ENCODE results near the gene VPS39.

DNA sequence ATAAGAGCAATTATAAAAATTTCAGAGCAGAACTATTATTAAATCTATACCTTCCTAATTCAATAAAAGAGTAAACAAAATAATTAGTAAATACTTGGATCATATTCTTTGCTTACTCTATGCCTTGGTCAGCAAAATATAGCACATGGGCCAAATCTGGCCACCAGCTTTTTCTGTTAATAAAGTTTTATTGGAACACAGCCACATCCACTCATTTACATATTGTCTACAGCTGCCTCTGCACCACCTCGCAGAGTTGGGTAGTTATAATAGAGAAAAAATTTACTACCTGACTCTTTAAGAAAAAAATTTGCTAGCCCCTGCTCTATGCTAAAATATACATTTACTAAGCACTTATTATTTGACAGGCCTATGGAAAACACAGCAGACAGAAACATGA, 32.7 kb upstream of the VPS39 start:
- no peak for TF ChIP-seq EZH2phosphoT487 (IDR thresholded peaks at IDR 0.05; ENCODE audit: borderline replicate concordance)
- TF ChIP-seq, protein P1, sequence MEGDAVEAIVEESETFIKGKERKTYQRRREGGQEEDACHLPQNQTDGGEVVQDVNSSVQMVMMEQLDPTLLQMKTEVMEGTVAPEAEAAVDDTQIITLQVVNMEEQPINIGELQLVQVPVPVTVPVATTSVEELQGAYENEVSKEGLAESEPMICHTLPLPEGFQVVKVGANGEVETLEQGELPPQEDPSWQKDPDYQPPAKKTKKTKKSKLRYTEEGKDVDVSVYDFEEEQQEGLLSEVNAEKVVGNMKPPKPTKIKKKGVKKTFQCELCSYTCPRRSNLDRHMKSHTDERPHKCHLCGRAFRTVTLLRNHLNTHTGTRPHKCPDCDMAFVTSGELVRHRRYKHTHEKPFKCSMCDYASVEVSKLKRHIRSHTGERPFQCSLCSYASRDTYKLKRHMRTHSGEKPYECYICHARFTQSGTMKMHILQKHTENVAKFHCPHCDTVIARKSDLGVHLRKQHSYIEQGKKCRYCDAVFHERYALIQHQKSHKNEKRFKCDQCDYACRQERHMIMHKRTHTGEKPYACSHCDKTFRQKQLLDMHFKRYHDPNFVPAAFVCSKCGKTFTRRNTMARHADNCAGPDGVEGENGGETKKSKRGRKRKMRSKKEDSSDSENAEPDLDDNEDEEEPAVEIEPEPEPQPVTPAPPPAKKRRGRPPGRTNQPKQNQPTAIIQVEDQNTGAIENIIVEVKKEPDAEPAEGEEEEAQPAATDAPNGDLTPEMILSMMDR (conservative IDR thresholded peaks at IDR 0.05; ENCODE audit: low read length): no peak

Measured in Loucy (cell line).